ENCODE data around the gene ACTBL2.

The ACTBL2 gene

DNA sequence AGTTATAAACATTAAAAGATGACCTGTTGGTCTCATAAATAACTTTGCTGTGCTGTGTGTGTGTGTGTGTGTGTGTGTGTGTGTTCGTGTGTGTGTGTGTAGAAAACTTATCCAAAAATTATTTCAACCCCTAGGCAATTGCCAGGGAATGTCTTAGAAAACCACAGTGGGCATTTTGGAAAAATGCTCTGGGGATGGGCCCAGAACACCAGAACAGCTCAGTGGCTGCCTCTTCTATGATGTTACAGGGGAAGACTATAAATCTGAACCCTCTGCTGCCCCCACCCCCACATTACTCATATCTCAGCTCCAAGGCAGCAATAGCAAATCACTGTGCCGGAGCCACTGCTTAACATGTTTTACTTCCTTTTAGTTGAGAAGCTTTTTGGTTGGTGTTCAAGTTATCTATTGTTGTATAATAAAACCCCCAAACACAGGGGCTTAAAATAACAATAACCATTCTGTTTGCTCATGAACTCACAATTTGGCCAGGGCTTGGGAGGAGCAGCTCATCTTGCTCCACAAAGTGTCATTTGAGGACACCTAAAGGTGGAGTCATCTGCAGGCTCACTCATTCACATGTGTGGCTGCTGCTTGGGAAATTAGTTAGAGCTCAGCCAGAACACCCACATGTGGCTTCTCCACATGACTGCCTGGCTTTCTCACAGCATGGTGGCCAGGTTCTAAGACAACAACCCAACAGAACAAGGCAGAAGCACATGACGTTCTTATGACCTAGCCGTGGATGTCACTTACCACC, 40.4 kb downstream of the ACTBL2 start:
- TF ChIP-seq FOXP2 (optimal IDR thresholded peaks at IDR 0.05; ENCODE audit: borderline replicate concordance, extremely low read depth, extremely low read length, insufficient read depth) (no peak), TAF1 (IDR thresholded peaks at IDR 0.05; ENCODE audit: borderline replicate concordance, insufficient read depth, low read length) (no peak), SIN3A (IDR thresholded peaks at IDR 0.05; ENCODE audit: borderline replicate concordance, insufficient read depth, low read length) (no peak), POLR2AphosphoS5 (IDR thresholded peaks at IDR 0.05; ENCODE audit: low read depth, low read length) (no peak)
- TF ChIP-seq, protein P1, sequence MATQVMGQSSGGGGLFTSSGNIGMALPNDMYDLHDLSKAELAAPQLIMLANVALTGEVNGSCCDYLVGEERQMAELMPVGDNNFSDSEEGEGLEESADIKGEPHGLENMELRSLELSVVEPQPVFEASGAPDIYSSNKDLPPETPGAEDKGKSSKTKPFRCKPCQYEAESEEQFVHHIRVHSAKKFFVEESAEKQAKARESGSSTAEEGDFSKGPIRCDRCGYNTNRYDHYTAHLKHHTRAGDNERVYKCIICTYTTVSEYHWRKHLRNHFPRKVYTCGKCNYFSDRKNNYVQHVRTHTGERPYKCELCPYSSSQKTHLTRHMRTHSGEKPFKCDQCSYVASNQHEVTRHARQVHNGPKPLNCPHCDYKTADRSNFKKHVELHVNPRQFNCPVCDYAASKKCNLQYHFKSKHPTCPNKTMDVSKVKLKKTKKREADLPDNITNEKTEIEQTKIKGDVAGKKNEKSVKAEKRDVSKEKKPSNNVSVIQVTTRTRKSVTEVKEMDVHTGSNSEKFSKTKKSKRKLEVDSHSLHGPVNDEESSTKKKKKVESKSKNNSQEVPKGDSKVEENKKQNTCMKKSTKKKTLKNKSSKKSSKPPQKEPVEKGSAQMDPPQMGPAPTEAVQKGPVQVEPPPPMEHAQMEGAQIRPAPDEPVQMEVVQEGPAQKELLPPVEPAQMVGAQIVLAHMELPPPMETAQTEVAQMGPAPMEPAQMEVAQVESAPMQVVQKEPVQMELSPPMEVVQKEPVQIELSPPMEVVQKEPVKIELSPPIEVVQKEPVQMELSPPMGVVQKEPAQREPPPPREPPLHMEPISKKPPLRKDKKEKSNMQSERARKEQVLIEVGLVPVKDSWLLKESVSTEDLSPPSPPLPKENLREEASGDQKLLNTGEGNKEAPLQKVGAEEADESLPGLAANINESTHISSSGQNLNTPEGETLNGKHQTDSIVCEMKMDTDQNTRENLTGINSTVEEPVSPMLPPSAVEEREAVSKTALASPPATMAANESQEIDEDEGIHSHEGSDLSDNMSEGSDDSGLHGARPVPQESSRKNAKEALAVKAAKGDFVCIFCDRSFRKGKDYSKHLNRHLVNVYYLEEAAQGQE (IDR thresholded peaks at IDR 0.05; ENCODE audit: insufficient read depth in 1 of 2, low read depth in 2 of 2, low read length in 2 of 2): no peak

DNA sequence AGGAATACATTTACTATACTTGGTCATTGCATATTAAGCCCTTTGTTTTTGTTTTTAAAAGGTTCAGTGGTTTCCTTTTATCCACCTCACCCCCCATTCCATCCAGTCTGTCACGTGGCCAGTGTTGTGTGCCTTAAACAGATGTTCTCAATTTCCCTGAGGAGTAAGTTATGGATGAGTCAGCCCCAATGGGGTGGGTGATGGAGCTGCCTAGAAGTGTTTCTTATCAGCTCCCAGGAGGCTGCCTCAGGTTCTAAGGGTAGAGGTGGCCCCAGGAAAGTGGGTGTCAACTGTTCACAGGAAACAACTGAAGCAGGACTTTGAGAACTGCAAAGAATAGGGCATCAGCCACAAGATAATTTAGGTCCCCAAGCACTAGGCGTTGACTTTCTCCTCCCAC, 41.1 kb downstream of the ACTBL2 start:
- TF ChIP-seq POLR2AphosphoS5 (IDR thresholded peaks at IDR 0.05; ENCODE audit: low read depth, low read length) (no peak), FOXP2 (optimal IDR thresholded peaks at IDR 0.05; ENCODE audit: borderline replicate concordance, extremely low read depth, extremely low read length, insufficient read depth) (no peak), SIN3A (IDR thresholded peaks at IDR 0.05; ENCODE audit: borderline replicate concordance, insufficient read depth, low read length) (no peak), TAF1 (IDR thresholded peaks at IDR 0.05; ENCODE audit: borderline replicate concordance, insufficient read depth, low read length) (no peak)
- TF ChIP-seq, protein P1 (IDR thresholded peaks at IDR 0.05; ENCODE audit: insufficient read depth in 1 of 2, low read depth in 2 of 2, low read length in 2 of 2): no peak

DNA sequence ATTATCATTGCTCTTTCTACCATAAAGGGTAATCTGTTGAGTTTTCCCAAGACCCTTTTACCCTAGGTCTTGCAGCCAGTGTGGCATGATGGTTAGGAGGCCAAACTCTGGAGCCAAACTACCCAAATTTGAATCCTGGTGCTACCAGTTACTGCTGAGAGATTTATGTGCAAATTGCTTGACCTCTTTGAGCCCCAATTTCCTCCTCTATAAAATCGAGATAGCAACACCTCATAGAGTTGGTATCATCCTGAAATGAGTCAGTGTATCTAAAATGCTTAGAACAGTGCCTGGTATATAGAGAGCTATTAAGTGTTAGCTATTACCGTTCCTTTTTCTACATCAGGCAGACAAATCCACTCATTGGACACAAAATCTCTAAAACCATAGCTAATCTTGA, 43.0 kb downstream of the ACTBL2 start:
- TF ChIP-seq SIN3A (IDR thresholded peaks at IDR 0.05; ENCODE audit: borderline replicate concordance, insufficient read depth, low read length): no peak
- no peak for TF ChIP-seq FOXP2 (optimal IDR thresholded peaks at IDR 0.05; ENCODE audit: borderline replicate concordance, extremely low read depth, extremely low read length, insufficient read depth)
- TF ChIP-seq POLR2AphosphoS5 (IDR thresholded peaks at IDR 0.05; ENCODE audit: low read depth, low read length): no peak
- TF ChIP-seq, protein P1 (IDR thresholded peaks at IDR 0.05; ENCODE audit: insufficient read depth in 1 of 2, low read depth in 2 of 2, low read length in 2 of 2): no peak
- no peak for TF ChIP-seq TAF1 (IDR thresholded peaks at IDR 0.05; ENCODE audit: borderline replicate concordance, insufficient read depth, low read length)

DNA sequence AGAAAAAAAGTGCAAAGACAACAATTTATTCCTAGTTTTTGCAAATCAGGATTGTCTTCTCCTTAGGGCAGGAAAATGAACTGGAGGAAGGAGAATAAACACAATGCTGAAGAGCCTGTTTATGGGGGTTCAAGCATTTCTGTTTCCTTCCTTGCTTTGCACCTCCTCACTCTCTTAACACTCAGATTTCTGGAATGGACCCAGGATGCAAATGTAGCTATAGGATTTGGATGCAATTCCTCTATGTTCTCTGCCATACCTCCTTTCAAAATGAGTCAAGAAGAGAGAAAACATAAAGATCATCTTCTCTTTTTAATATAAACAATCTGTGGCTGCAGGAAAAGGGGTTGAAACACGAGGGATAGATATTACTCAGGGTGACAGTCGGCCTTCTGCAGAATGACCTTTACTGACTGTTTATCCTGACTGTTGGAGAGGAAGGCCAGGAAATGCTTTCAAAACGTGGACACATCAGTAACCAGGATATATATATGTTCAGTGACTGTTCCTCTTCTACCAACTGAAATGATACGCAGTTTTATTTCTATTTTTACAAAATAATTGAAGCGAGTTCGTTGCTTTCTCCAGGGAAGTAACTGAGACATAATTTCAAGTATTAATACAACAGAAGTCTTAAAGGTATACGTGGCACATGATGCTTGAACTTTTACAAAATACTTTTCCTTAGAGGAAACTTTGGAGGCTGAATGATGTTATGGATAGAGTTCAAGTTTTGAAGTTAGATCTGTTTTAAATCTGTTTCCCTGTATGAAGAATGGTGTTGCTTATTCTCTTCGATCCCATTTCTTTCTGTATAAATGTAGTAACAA, 44.4 kb downstream of the ACTBL2 start:
- TF ChIP-seq POLR2AphosphoS5 (IDR thresholded peaks at IDR 0.05; ENCODE audit: low read depth, low read length): no peak

DNA sequence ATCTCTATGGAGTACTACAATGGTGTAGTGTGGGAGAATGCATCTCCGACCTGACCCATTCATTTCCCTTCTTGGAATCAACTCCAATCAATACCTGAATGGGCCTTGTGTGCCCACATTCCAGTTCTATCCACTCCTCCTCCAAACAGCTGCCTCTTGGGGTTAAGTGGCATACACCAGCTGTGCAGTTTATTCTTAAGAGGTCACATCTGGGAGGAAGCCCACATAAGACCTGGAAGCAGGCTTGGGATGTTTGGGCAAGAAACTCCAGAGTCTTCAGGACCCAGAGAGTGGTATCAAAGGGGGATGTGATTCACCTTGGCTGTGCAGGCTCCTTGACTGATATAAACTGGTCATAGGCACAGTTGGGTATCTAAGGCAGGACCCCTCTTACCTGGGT, 46.0 kb downstream of the ACTBL2 start:
- no peak for TF ChIP-seq SIN3A (IDR thresholded peaks at IDR 0.05; ENCODE audit: borderline replicate concordance, insufficient read depth, low read length)
- TF ChIP-seq, protein P1 (IDR thresholded peaks at IDR 0.05; ENCODE audit: insufficient read depth in 1 of 2, low read depth in 2 of 2, low read length in 2 of 2): no peak
- no peak for TF ChIP-seq FOXP2 (optimal IDR thresholded peaks at IDR 0.05; ENCODE audit: borderline replicate concordance, extremely low read depth, extremely low read length, insufficient read depth)
- TF ChIP-seq TAF1 (IDR thresholded peaks at IDR 0.05; ENCODE audit: borderline replicate concordance, insufficient read depth, low read length): no peak
- TF ChIP-seq POLR2AphosphoS5 (IDR thresholded peaks at IDR 0.05; ENCODE audit: low read depth, low read length): no peak

Data from PFSK-1 (cell line).